KOPT-K1 (cell line): Measurements from ENCODE around the gene SRPRB.

Experiments used
- H3K27ac ChIP-seq: fragments of 200-600 bp; sonication (generic); 2 replicates; pipeline ENCODE4 v1.5.1; 2016; ENCODE audit warnings: antibody characterized with exemption, mild to moderate bottlenecking, low read depth, low read length; ENCODE audit not compliant: poor library complexity, severe bottlenecking
- H3K36me3 ChIP-seq: fragments of 200-600 bp; sonication (generic); 2 replicates; pipeline ENCODE4 v1.5.1; 2017; ENCODE audit warnings: antibody characterized with exemption, mild to moderate bottlenecking, low read length, moderate library complexity; ENCODE audit not compliant: insufficient read depth
- H3K9me3 ChIP-seq: fragments of 200-600 bp; sonication (generic); 2 replicates; pipeline ENCODE4 v1.5.1; 2017; ENCODE audit warnings: antibody characterized with exemption, low read length, mild to moderate bottlenecking; ENCODE audit not compliant: insufficient read depth, poor library complexity, severe bottlenecking

Gene SRPRB

GRCh38 chr3:133828576-133829309, 23.1 kb downstream of the SRPRB start:
- H3K36me3 ChIP-seq, result peaks cover 19% of the 10 kb centered on the region

GRCh38 chr3:133829310-133829707, 23.7 kb downstream of the SRPRB start:
- peaks cover 14% of the 10 kb centered on the region for H3K36me3 ChIP-seq
- no peak overlapping the region for H3K27ac ChIP-seq
- no peaks in the 10 kb centered on the region for H3K9me3 ChIP-seq

More at GRCh38 chr3:133828576-133829309, 23.1 kb downstream of the SRPRB start:
- H3K9me3 ChIP-seq, result no peaks in the 10 kb centered on the region
- H3K27ac ChIP-seq, result no peak overlapping the region

- Histone ChIP-seq H3K36me3 (peaks cover 6% of the 10 kb centered on the region), H3K27ac (no peak overlapping the region), H3K9me3 (no peaks in the 10 kb centered on the region)
These were observed 24.5 kb downstream of the SRPRB start for GRCh38 chr3:133830071-133830470.

GRCh38 chr3:133831966-133832801, 26.6 kb downstream of the SRPRB start:
- no peaks in the 10 kb centered on the region for H3K36me3 ChIP-seq
- no peak overlapping the region for H3K27ac ChIP-seq
- H3K9me3 ChIP-seq, result no peaks in the 10 kb centered on the region

- H3K9me3 ChIP-seq, result no peaks in the 10 kb centered on the region
- H3K27ac ChIP-seq, result no peak overlapping the region
- H3K36me3 ChIP-seq, result no peaks in the 10 kb centered on the region
These were observed 27.2 kb downstream of the SRPRB start for GRCh38 chr3:133832802-133833144.

GRCh38 chr3:133833267-133833666, 27.7 kb downstream of the SRPRB start:
- no peaks in the 10 kb centered on the region for H3K36me3 ChIP-seq
- no peaks in the 10 kb centered on the region for H3K9me3 ChIP-seq
- no peak overlapping the region for H3K27ac ChIP-seq

GRCh38 chr3:133833880-133834620, 28.4 kb downstream of the SRPRB start:
- H3K27ac ChIP-seq, result no peak overlapping the region
- H3K36me3 ChIP-seq, result no peaks in the 10 kb centered on the region
- H3K9me3 ChIP-seq, result no peaks in the 10 kb centered on the region

- no peak overlapping the region for H3K27ac ChIP-seq
- no peaks in the 10 kb centered on the region for H3K36me3 ChIP-seq
- no peaks in the 10 kb centered on the region for H3K9me3 ChIP-seq
These were observed 29.2 kb downstream of the SRPRB start for GRCh38 chr3:133834621-133835417.

- no peaks in the 10 kb centered on the region for H3K9me3 ChIP-seq
- H3K36me3 ChIP-seq, result no peaks in the 10 kb centered on the region
- no peak overlapping the region for H3K27ac ChIP-seq
These were observed 29.8 kb downstream of the SRPRB start for GRCh38 chr3:133835418-133835743.

- Histone ChIP-seq H3K36me3 (no peaks in the 10 kb centered on the region), H3K27ac (no peak overlapping the region)
These were observed 30.3 kb downstream of the SRPRB start for GRCh38 chr3:133835961-133836360.

GRCh38 chr3:133836497-133837158, 31.0 kb downstream of the SRPRB start:
- no peaks in the 10 kb centered on the region for H3K36me3 ChIP-seq
- no peaks in the 10 kb centered on the region for H3K9me3 ChIP-seq
- H3K27ac ChIP-seq, result no peak overlapping the region

More at GRCh38 chr3:133835961-133836360, 30.3 kb downstream of the SRPRB start:
- H3K9me3 ChIP-seq, result no peaks in the 10 kb centered on the region

- Histone ChIP-seq H3K9me3 (no peaks in the 10 kb centered on the region), H3K36me3 (no peaks in the 10 kb centered on the region), H3K27ac (no peak overlapping the region)
These were observed 32.1 kb downstream of the SRPRB start for GRCh38 chr3:133837487-133838295.

GRCh38 chr3:133838296-133838789, 32.7 kb downstream of the SRPRB start:
- H3K9me3 ChIP-seq, result no peaks in the 10 kb centered on the region
- no peaks in the 10 kb centered on the region for H3K36me3 ChIP-seq
- H3K27ac ChIP-seq, result no peak overlapping the region
